Activated CD8-positive, alpha-beta memory T cell treated with anti-CD3 and anti-CD28 coated beads, Interleukin-2, amount 50 U/mL, for 24 hours (primary cell): Measurements from ENCODE around the gene MLLT6.
"Not testable (repeated sequence)": the region's sequence is repeated elsewhere in the genome, so short reads cannot be mapped to it uniquely, and the experiment has no call there.

Experiments
- DNase-seq: peaks from one replicate; pipeline ENCODE4 v3.0.0-alpha.2; 2020; ENCODE audit errors: extremely low read depth

Gene MLLT6

GRCh38 chr17:38726145-38726544 lies 21.1 kb downstream of the MLLT6 start:
- not testable (repeated sequence) for DNase-seq

GRCh38 chr17:38727736-38728135 lies 22.7 kb downstream of the MLLT6 start:
- no peak for DNase-seq

GRCh38 chr17:38728290-38728831 lies 23.3 kb downstream of the MLLT6 start:
- no peak for DNase-seq

- no peak for DNase-seq
These were observed 24.4 kb downstream of the MLLT6 start for GRCh38 chr17:38729368-38729885.

- DNase-seq: no peak
These were observed 24.9 kb downstream of the MLLT6 start, which contains the start of gene CISD3 for GRCh38 chr17:38729886-38730525. Gene CISD3, plus strand, starts transcription at chr17:38730341. Its CDS starts 18 bp downstream, at chr17:38730359.

- DNase-seq: no peak
These were observed 25.7 kb downstream of the MLLT6 start for GRCh38 chr17:38730526-38731379.

- DNase-seq: no peak
These were observed 26.6 kb downstream of the MLLT6 start for GRCh38 chr17:38731526-38732294.

GRCh38 chr17:38732376-38733281 lies 27.6 kb downstream of the MLLT6 start:
- DNase-seq: no peak

GRCh38 chr17:38733282-38733981 lies 28.4 kb downstream of the MLLT6 start:
- no peak for DNase-seq

- no peak for DNase-seq
These were observed 29.2 kb downstream of the MLLT6 start for GRCh38 chr17:38733982-38734973.

GRCh38 chr17:38735161-38735997 lies 30.3 kb downstream of the MLLT6 start:
- DNase-seq: no peak

GRCh38 chr17:38738007-38738662 lies 33.1 kb downstream of the MLLT6 start:
- DNase-seq: no peak

GRCh38 chr17:38738686-38739085 lies 33.6 kb downstream of the MLLT6 start:
- DNase-seq: no peak

- DNase-seq: no peak
These were observed 34.2 kb downstream of the MLLT6 start for GRCh38 chr17:38739305-38739704.

GRCh38 chr17:38740044-38740443 lies 35.0 kb downstream of the MLLT6 start:
- no peak for DNase-seq

GRCh38 chr17:38740806-38741205 lies 35.7 kb downstream of the MLLT6 start:
- DNase-seq: no peak

- no peak for DNase-seq
These were observed 36.4 kb downstream of the MLLT6 start for GRCh38 chr17:38741461-38741860.
